DOHH2 (cell line): ENCODE measurements around the gene COL13A1.

Experiments
- EZH2phosphoT487 ChIP-seq: fragments of 200-600 bp; sonication (generic); IDR thresholded peaks from 2 replicates; pipeline ENCODE4 v1.6.1; 2017; ENCODE audit warnings: borderline replicate concordance, mild to moderate bottlenecking, antibody characterized with exemption, low read length, moderate library complexity, mixed read lengths
- TF ChIP-seq, protein P1 (sequence below): fragments of 200-600 bp; sonication (generic); IDR thresholded peaks from one replicate; pipeline ENCODE4 v1.5.1; 2014; ENCODE audit warnings: antibody characterized with exemption, mild to moderate bottlenecking, low read depth, low read length; ENCODE audit not compliant: poor library complexity, severe bottlenecking

DNA sequence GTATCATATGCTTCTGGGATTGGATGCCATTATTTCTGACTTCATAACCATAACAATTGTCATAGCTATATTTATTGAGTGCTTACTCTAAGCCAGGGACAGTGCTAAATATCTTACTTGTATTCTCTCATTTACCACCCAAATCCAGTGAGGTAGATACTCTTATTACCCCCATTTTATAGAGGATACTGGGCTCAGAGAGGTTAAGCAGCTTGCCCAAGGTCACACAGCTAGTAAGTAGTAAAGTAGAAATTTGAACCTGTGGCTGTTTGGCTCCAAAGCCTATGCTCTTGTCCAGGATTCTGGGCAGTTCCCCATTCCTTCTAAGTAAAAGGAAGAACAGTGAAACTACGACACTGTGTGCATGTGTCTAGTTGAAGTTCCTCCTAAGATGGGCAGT lies 56.5 kb downstream of the COL13A1 start:
- TF ChIP-seq, protein P1, sequence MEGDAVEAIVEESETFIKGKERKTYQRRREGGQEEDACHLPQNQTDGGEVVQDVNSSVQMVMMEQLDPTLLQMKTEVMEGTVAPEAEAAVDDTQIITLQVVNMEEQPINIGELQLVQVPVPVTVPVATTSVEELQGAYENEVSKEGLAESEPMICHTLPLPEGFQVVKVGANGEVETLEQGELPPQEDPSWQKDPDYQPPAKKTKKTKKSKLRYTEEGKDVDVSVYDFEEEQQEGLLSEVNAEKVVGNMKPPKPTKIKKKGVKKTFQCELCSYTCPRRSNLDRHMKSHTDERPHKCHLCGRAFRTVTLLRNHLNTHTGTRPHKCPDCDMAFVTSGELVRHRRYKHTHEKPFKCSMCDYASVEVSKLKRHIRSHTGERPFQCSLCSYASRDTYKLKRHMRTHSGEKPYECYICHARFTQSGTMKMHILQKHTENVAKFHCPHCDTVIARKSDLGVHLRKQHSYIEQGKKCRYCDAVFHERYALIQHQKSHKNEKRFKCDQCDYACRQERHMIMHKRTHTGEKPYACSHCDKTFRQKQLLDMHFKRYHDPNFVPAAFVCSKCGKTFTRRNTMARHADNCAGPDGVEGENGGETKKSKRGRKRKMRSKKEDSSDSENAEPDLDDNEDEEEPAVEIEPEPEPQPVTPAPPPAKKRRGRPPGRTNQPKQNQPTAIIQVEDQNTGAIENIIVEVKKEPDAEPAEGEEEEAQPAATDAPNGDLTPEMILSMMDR, result no peak
- no peak for TF ChIP-seq EZH2phosphoT487
